Activated CD8-positive, alpha-beta T cell treated with anti-CD3 and anti-CD28 coated beads, Interleukin-2, amount 10 ng/mL, durations not matched to agents 7 days and 5 days (primary cell): ENCODE results near the gene RPA3. TPM values are rescaled to one million over a fixed set of nuclear protein-coding genes. Genes with fewer than 3 reads are reported as not detected.

ENCODE experiments used
- ATAC-seq: fragments of 150-1000 bp; cut with Tn5 transposase; one replicate; pipeline ENCODE4 v1.10.0; 2021; ENCODE audit warnings: moderate library complexity
- CTCF ChIA-PET: fragments of 350-600 bp; sonication (Branson Sonifier 250); formaldehyde crosslinking; loops from one replicate; lab custom pipeline; 2021; ENCODE audit warnings: antibody characterized with exemption; lab: Charles Lee
- POLR2A ChIA-PET: fragments of 350-600 bp; sonication (Branson Sonifier 250); formaldehyde crosslinking; loops from one replicate; lab custom pipeline; 2021; ENCODE audit warnings: antibody characterized with exemption; lab: Charles Lee
- DNase-seq: peaks from one replicate; pipeline ENCODE4 v3.0.0-alpha.2; 2020
- H3K27ac Mint-ChIP-seq: one replicate; pipeline ENCODE4 v1.8.0; 2021; ENCODE audit warnings: mild to moderate bottlenecking, mixed read lengths
- H3K27me3 Mint-ChIP-seq: one replicate; pipeline ENCODE4 v1.8.0; 2021; ENCODE audit warnings: low read depth, mixed read lengths
- H3K36me3 Mint-ChIP-seq: one replicate; pipeline ENCODE4 v1.8.0; 2021; ENCODE audit warnings: low read depth, mixed read lengths
- H3K4me1 Mint-ChIP-seq: one replicate; pipeline ENCODE4 v1.8.0; 2021; ENCODE audit warnings: low read depth, mixed read lengths
- H3K4me3 Mint-ChIP-seq: one replicate; pipeline ENCODE4 v1.8.0; 2021; ENCODE audit warnings: mild to moderate bottlenecking, mixed read lengths
- H3K9me3 Mint-ChIP-seq: one replicate; pipeline ENCODE4 v1.8.0; 2022; ENCODE audit warnings: mixed read lengths; ENCODE audit not compliant: insufficient read depth
- total RNA-seq, 2 experiments: library from RNA; stranded (reverse); gene quantifications; one replicate each; pipeline ENCODE4 v1.2.3, GENCODE V29; 2021

Gene RPA3
- total RNA-seq = 100 to 1,000 TPM; 117 TPM

GRCh38 chr7:7718492-7718891 is at the start of gene RPA3:
RPA3 (minus strand) TSS chr7:7718607; CDS start chr7:7640418, 78,189 bp downstream.
- no peak for DNase-seq
- ATAC-seq = no peak
- Mint-ChIP-seq H3K27me3 (no peaks in the 10 kb centered on the region), H3K4me1 (peaks cover 12% of the 10 kb centered on the region), H3K27ac (peak within 1 kb of the TSS; percentile 46), H3K36me3 (peaks cover 2% of the 10 kb centered on the region), H3K9me3 (peaks cover 8% of the 10 kb centered on the region), H3K4me3 (no peak within 1 kb of the TSS)
- POLR2A ChIA-PET = interaction anchor here (1.1 to 2.2 kb wide), 2 partner anchors 78 to 252 kb away, joined by 3 to 6 read pairs; partner anchors contain the start of gene UMAD1
- CTCF ChIA-PET = interaction anchor here (1.0 to 2.0 kb wide), 4 partner anchors 28 to 244 kb away, joined by 3 to 21 read pairs (median 6); no protein-coding TSS in a partner anchor

GRCh38 chr7:7766671-7767070 is 48.3 kb upstream of the RPA3 start:
- DNase-seq (no peak), ATAC-seq (no peak)
- no peaks in the 10 kb centered on the region for H3K27me3 Mint-ChIP-seq
- CTCF ChIA-PET = interaction anchor here (1.0 to 1.2 kb wide), 3 partner anchors 86 to 422 kb away, joined by 3 to 4 read pairs (median 4); no protein-coding TSS in a partner anchor
- H3K4me3 Mint-ChIP-seq = no peak overlapping the region
- H3K4me1 Mint-ChIP-seq = peaks cover 22% of the 10 kb centered on the region
- no peaks in the 10 kb centered on the region for H3K9me3 Mint-ChIP-seq
- POLR2A ChIA-PET = interaction anchor here (0.7 kb wide), 1 partner anchor 640 kb away, joined by 3 read pairs; no protein-coding TSS in a partner anchor
- H3K36me3 Mint-ChIP-seq = no peaks in the 10 kb centered on the region
- no peak overlapping the region for H3K27ac Mint-ChIP-seq

- Mint-ChIP-seq H3K27ac (no peak overlapping the region), H3K36me3 (no peaks in the 10 kb centered on the region), H3K4me3 (no peak overlapping the region), H3K4me1 (peaks cover 28% of the 10 kb centered on the region), H3K27me3 (no peaks in the 10 kb centered on the region), H3K9me3 (no peaks in the 10 kb centered on the region)
- DNase-seq = no peak
- no peak for ATAC-seq
- CTCF ChIA-PET = interaction anchor here (0.6 to 3.2 kb wide), 16 partner anchors 8 to 452 kb away, joined by 3 to 29 read pairs (median 4); partner anchors contain the start of gene UMAD1
- POLR2A ChIA-PET = interaction anchor here (1.4 kb wide), 2 partner anchors 125 to 205 kb away, joined by 3 to 5 read pairs; partner anchors contain the start of gene UMAD1
Measured at GRCh38 chr7:7765422-7765821, 47.0 kb upstream of the RPA3 start.

GRCh38 chr7:7764520-7765396 is 46.4 kb upstream of the RPA3 start:
- POLR2A ChIA-PET = interaction anchor here (0.7 to 1.4 kb wide), 4 partner anchors 84 to 488 kb away, joined by 3 to 5 read pairs (median 4); partner anchors contain the start of gene UMAD1
- ATAC-seq = peak; percentile 46

GRCh38 chr7:7761974-7762779 is 43.8 kb upstream of the RPA3 start:
- H3K4me3 Mint-ChIP-seq = peak overlapping the region; percentile 83
- peak; percentile 90 for ATAC-seq
- CTCF ChIA-PET = interaction anchor here (1.1 to 3.3 kb wide), 10 partner anchors 10 to 453 kb away, joined by 3 to 60 read pairs (median 6); partner anchors contain the start of gene UMAD1
- POLR2A ChIA-PET = no interaction called here
- peaks cover 28% of the 10 kb centered on the region for H3K4me1 Mint-ChIP-seq
- no peaks in the 10 kb centered on the region for H3K36me3 Mint-ChIP-seq
- H3K9me3 Mint-ChIP-seq = no peaks in the 10 kb centered on the region
- peak overlapping the region; percentile 90 for H3K27ac Mint-ChIP-seq
- DNase-seq = peak; percentile 52
- H3K27me3 Mint-ChIP-seq = no peaks in the 10 kb centered on the region

More at GRCh38 chr7:7764520-7765396, 46.4 kb upstream of the RPA3 start:
- H3K27ac Mint-ChIP-seq = peak overlapping the region; percentile 16
- CTCF ChIA-PET = interaction anchor here (0.6 to 3.2 kb wide), 19 partner anchors 8 to 452 kb away, joined by 3 to 29 read pairs (median 4); partner anchors contain the start of gene UMAD1
- H3K36me3 Mint-ChIP-seq = no peaks in the 10 kb centered on the region
- no peaks in the 10 kb centered on the region for H3K9me3 Mint-ChIP-seq
- no peak for DNase-seq
- no peaks in the 10 kb centered on the region for H3K27me3 Mint-ChIP-seq
- peaks cover 28% of the 10 kb centered on the region for H3K4me1 Mint-ChIP-seq
- no peak overlapping the region for H3K4me3 Mint-ChIP-seq

- DNase-seq = no peak
- Mint-ChIP-seq H3K9me3 (no peaks in the 10 kb centered on the region), H3K27ac (peak overlapping the region; percentile 90), H3K27me3 (no peaks in the 10 kb centered on the region), H3K4me3 (peak overlapping the region; percentile 83), H3K4me1 (peaks cover 28% of the 10 kb centered on the region), H3K36me3 (no peaks in the 10 kb centered on the region)
- ATAC-seq = peak; percentile 35
- ChIA-PET POLR2A (no interaction called here), CTCF (interaction anchor here (0.8 to 3.3 kb wide), 17 partner anchors 10 to 454 kb away, joined by 3 to 60 read pairs (median 4); partner anchors contain the start of gene UMAD1)
Measured at GRCh38 chr7:7761340-7761973, 43.0 kb upstream of the RPA3 start.

- POLR2A ChIA-PET = no interaction called here
- no peaks in the 10 kb centered on the region for H3K27me3 Mint-ChIP-seq
- DNase-seq (no peak), ATAC-seq (no peak)
- H3K36me3 Mint-ChIP-seq = no peaks in the 10 kb centered on the region
- H3K9me3 Mint-ChIP-seq = no peaks in the 10 kb centered on the region
- H3K27ac Mint-ChIP-seq = no peak overlapping the region
- peaks cover 10% of the 10 kb centered on the region for H3K4me1 Mint-ChIP-seq
- H3K4me3 Mint-ChIP-seq = no peak overlapping the region
- CTCF ChIA-PET = interaction anchor here (1.2 to 2.1 kb wide), 3 partner anchors 77 to 538 kb away, joined by 3 to 9 read pairs (median 3); no protein-coding TSS in a partner anchor
Measured at GRCh38 chr7:7757576-7757975, 39.2 kb upstream of the RPA3 start.

- Mint-ChIP-seq H3K27ac (no peak overlapping the region), H3K27me3 (no peaks in the 10 kb centered on the region)
Measured at GRCh38 chr7:7756577-7756976, 38.2 kb upstream of the RPA3 start.

GRCh38 chr7:7751243-7752092 is 33.1 kb upstream of the RPA3 start:
- no peaks in the 10 kb centered on the region for H3K9me3 Mint-ChIP-seq
- POLR2A ChIA-PET = no interaction called here
- H3K27me3 Mint-ChIP-seq = no peaks in the 10 kb centered on the region
- no peaks in the 10 kb centered on the region for H3K36me3 Mint-ChIP-seq
- no peak overlapping the region for H3K27ac Mint-ChIP-seq
- no peak for ATAC-seq
- no peak overlapping the region for H3K4me3 Mint-ChIP-seq
- no peak for DNase-seq
- peaks cover 13% of the 10 kb centered on the region for H3K4me1 Mint-ChIP-seq
- CTCF ChIA-PET = interaction anchor here (1.2 to 1.8 kb wide), 3 partner anchors 15 to 545 kb away, joined by 3 to 6 read pairs (median 4); no protein-coding TSS in a partner anchor

More at GRCh38 chr7:7756577-7756976, 38.2 kb upstream of the RPA3 start:
- Mint-ChIP-seq H3K36me3 (no peaks in the 10 kb centered on the region), H3K4me1 (peaks cover 8% of the 10 kb centered on the region), H3K4me3 (no peak overlapping the region), H3K9me3 (no peaks in the 10 kb centered on the region)
- CTCF ChIA-PET = interaction anchor here (2.1 kb wide), 1 partner anchor 76 kb away, joined by 9 read pairs; no protein-coding TSS in a partner anchor
- DNase-seq (no peak), ATAC-seq (no peak)
- POLR2A ChIA-PET = no interaction called here
